ENCODE results near the gene HHAT.
A peak's percentile ranks its signal among the peaks of the same experiment; 100 is the strongest.
"Not testable (repeated sequence)": the region's sequence is repeated elsewhere in the genome, so short reads cannot be mapped to it uniquely, and the experiment has no call there.

Gene HHAT

GRCh38 chr1:210352575-210352974 is 23.9 kb downstream of the HHAT start:
- TF ChIP-seq CTCF (conservative IDR thresholded peaks at IDR 0.05; ENCODE audit: low read depth, low read length) = no peak
- no peak overlapping the region for H3K4me3 ChIP-seq (ENCODE audit: low read length)
- no peak for DNase-seq (ENCODE audit: low read depth)

- H3K4me3 ChIP-seq (ENCODE audit: low read length); DNase-seq (ENCODE audit: low read depth): not testable (repeated sequence)
Observed at GRCh38 chr1:210354305-210354704, 25.6 kb downstream of the HHAT start.

GRCh38 chr1:210358626-210359025 is 29.9 kb downstream of the HHAT start:
- H3K4me3 ChIP-seq (ENCODE audit: low read length) = no peak overlapping the region
- no peak for TF ChIP-seq CTCF (conservative IDR thresholded peaks at IDR 0.05; ENCODE audit: low read depth, low read length)
- DNase-seq (ENCODE audit: low read depth) = no peak

GRCh38 chr1:210359255-210359654 is 30.6 kb downstream of the HHAT start:
- DNase-seq (ENCODE audit: low read depth) = no peak
- no peak for TF ChIP-seq CTCF (conservative IDR thresholded peaks at IDR 0.05; ENCODE audit: low read depth, low read length)
- H3K4me3 ChIP-seq (ENCODE audit: low read length) = no peak overlapping the region

- TF ChIP-seq CTCF (conservative IDR thresholded peaks at IDR 0.05; ENCODE audit: low read depth, low read length) = peak; percentile 83
- DNase-seq (ENCODE audit: low read depth) = no peak
- H3K4me3 ChIP-seq (ENCODE audit: low read length) = no peak overlapping the region
Observed at GRCh38 chr1:210360852-210361477, 32.3 kb downstream of the HHAT start.

- no peak for TF ChIP-seq CTCF (conservative IDR thresholded peaks at IDR 0.05; ENCODE audit: low read depth, low read length)
- DNase-seq (ENCODE audit: low read depth) = no peak
- no peak overlapping the region for H3K4me3 ChIP-seq (ENCODE audit: low read length)
Observed at GRCh38 chr1:210361665-210362064, 33.0 kb downstream of the HHAT start.

- no peak overlapping the region for H3K4me3 ChIP-seq (ENCODE audit: low read length)
- DNase-seq (ENCODE audit: low read depth) = no peak
- no peak for TF ChIP-seq CTCF (conservative IDR thresholded peaks at IDR 0.05; ENCODE audit: low read depth, low read length)
Observed at GRCh38 chr1:210362526-210362925, 33.8 kb downstream of the HHAT start.

Data from retinal pigment epithelial cell (primary cell).